Measurements from ENCODE around the gene PIP5K1C.
A peak's percentile ranks its signal among the peaks of the same experiment; 100 is the strongest.

The PIP5K1C gene

DNA sequence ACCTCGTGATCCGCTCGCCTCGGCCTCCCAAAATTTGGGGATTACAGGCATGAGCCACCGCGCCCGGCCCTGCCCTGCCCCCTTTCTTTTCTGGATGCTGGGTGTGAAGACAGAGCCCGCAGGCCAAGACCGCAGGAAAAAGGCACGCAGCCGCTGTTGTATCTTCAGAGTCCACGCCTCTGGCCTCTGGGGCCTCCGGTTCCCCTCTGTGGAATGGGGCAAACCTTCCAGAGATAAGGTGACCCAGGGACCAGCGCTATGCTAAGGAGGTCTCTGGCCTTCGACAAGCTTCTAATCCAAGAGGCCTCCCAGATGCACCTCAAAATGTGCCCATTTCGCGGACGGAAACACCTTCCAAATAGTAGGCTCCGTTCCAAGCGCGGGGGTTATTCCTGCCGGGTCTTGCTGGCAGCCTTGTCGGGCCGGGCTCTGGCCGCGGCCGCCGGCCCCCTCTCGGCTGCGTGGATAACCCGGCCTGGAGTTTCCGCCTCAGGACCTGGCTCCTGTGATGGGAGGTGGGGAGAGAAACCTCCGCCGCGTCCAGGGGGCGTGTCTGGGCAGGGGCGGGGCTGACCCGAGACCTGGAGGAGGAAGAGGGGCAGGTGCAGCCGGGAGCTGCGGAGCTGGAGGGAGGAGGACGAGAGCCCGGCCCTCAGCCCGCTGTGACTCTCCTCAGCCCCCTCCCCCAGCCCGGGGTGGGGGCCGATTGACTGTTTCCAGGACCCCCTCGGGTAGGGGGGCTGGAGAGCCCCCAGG, 21.0 kb upstream of the PIP5K1C start:
- DNase-seq: peak; percentile 83

DNA sequence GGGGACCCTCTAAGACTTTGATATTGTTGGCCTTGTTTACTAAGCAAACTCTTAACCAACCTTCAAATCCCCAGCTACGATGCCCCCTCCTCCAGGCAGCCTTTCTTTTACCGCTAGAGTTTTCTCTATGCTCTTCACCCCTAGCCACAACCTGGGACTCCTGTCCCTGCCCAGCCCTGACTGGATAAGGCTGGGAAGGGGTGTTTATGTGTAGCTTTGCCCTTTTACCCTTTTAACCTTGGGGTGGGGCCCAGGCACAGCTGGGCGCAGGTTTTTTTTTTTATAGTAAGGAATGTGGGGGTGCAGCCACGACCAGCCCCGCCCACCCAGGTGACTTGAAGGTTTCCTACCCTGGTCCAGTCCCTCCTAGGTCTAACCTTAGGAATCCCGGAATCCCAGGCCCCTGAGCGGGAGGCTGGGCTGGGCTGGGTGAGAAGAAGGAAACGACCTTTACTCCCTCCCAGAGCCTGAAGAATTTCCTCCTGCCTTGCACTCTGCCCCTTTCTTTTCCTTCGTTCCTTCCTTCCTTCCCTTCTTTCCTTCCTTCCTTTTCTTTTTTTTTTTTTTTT, 20.2 kb upstream of the PIP5K1C start:
- no peak for DNase-seq

DNA sequence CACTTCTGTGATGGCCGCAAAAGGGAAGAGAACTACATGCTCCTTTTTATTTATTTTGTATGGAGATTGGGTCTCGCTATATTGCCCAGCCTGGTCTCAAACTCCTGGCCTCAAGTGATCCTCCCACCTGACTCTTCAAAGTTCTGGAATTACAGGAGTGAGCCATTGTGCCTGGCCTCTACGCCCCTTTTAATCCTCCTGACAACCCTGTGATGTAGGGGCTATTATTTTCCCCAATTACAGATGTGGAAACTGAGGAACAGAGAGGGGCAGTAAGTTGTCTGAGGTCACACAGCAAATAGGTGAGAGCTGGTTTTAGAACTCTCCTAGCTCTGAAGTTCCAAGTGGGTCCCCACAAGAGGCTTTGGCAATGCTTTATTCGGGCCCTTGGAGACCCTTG, 19.6 kb upstream of the PIP5K1C start:
- DNase-seq: no peak

DNA sequence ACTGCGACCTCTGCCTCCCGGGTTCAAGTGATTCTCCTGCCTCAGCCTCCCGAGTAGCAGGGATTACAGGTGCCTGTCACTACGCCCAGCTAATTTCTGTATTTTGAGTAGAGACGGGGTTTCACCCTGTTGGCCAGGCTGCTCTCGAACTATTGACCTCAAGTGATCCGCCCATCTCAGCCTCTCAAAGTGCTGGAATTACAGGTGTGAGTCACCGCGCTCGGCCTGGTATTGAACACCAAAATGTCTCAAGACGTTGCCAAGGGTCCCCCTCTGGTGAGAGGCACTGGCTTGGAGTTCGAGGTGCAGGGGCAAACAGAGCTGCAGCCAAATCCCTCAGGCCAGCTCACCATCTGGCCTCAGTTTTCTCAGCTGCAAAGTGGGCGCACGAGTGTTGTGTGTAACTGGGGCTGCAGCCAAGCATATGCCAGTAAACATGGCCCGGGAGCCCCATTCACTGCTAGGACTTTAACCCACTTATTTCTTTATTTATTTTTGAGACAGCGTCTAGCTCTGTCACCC, 15.9 kb upstream of the PIP5K1C start:
- DNase-seq: no peak

DNA sequence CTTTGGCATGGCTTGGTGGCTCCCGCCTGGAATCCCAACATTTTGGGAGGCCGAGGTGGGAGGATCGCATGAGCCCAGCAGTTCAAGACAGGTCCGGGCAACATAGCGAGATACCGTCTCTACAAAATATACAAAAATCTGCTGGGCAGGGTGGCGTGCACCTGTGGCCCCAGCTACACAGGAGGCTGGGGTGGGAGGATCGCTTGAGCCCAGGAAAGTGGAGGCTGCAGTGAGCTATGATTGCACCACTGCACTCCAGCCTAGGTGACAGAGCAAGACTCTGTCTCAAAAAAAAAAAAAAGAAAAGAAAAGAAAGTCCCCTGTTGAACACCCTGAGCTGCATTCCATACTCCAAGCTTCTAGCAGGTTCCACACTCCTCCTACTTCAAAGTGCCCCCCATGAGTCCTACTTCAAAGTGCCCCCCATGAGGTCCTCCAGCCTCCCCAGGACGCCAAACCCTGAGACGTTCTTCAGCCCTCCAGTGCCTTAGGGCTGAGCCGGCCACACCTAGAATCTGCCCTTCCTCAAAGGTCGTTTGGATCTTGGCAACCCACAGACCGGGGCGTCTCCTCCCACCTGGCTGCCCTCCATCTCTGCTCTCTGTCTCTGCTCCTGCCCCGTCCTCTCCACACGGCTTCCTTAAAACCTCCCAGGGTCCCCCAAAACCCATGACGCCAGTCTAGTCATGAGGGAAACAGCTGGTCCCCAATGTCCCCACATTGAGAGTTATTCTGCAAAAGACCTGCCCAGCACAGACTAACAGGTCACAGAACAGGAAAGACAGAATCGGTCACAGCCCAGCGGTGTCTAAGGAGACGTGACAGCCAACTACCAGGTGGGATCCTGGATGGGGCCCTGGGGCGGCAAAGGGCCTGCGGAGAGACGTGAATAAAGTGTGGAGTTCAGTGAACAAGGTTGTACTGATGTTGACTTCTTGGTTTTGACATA, 12.7 kb upstream of the PIP5K1C start:
- no peak for DNase-seq

DNA sequence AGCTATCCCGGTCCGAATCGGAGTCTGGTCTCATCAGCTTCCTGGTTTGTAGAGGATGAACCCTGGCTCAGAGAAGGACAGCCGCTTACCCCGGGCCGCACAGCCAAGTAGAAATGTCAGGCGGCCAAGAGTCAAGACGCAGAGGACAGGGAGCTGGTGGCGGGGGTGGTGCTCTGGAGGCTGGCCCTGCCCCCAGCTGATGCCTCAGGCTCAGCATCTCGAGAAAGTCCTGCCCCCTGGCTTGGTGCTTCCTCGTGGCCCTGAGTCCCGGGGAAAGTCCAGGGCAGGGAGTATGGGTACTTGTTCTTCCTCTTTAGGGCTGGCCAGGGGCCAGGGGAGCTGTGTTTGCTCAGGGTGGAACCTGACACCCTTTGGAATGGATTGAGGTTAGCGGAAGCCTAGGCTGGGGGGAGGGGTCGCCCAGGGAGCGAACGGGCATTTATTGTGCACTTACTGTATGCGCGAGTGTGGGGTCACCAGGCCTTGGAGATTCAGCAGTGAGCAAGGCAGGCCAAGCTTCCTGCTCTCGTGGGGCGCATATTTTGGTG, 10.1 kb upstream of the PIP5K1C start:
- DNase-seq: peak; percentile 67

DNA sequence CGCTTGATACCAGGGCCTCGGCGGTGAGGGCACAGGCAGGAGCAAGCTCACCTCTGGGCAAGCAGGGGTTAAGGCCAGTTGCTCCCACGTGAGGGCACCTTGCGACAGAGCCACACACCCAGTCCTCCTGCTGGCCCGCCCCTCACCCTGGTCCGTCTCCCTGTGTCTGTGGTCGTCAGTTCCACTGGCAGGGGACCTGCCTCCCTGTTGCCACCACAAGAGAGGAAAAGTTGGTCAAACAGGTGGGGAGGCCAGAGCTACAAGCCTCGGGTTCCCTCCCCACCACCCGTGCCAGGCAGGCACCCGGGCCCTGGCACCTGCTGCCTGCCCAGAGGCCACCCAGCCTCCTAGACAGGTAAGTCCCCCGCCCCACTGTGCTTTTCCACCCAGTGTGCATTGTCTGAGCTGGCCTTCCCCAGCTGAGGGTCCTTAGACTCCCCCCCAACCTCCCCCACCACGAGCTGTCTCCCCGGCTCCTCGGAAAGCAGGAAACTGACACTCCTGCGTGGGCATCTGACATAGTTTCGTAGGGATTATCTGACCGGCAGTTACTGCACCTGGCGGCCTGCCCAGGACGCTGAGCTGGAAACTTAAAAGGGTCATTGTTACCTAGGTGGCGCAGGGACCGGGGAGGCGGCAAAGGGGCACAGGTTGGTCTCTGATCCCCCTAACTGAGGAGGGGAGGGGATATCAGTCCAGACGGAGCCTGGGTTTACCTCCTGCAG, 8.1 kb upstream of the PIP5K1C start, which contains the start of gene TJP3:
TJP3 (plus strand) TSS at position 178 of the 725 bp plus-strand sequence. CDS start 20,049 bp downstream, outside the sequence.
- DNase-seq: peak; percentile 41

DNA sequence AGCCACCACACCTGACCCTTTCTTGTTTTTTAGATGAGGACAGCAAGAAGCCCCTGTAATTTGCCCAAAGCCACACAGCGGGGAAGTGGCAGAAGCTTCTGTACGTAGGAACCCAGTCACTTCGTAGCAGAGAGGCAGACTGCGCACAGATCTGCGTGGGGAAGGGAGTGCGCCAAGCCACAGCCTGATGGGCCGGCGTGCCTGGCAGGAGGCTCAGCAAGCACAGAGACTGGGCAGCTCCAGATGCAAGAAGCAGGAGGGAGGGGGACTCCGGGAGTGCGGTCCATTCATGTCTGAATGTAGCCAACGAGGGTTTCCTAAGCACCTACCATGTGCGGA, 7.6 kb upstream of the PIP5K1C start:
- no peak for DNase-seq

DNA sequence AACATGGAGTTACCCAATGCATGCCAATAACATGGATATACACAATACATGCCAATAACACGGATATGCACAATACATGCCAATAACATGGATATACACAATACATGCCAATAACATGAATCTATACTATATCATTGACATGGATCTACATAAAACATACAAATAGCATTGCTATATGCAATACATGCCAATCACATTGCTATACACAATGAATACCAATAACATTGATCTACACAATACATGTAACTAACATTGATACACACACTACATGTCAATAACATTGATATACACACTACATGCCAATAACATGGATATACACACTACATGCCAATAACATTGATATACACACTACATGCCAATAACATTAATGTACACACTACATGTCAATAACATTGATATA, 932 bp upstream of the PIP5K1C start:
- DNase-seq: no peak

DNA sequence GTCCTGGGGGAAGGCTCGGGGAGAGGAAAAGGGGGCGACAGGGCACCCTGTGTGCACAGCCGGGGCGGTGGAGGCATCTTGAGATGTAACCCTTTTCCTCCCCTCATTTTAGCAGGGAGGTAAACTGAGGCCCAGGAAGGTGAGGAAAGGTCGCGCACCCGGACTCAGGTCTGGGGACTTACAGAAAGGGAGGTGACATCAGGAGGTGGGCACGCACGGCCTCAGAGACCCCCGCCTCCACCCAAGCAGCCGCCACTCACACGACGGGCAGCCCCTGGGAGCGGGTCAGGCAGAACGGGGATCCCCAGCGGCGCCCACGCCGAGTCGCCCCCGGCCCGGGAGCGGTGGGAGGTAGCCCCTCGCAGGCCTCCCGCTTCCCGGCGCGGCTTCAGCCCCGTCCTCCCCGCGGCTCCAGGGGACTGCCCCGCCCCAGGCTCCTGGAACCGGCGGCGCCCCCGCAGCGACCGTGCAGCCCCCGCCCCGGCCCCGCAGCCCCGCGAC, 477 bp downstream of the PIP5K1C start:
- DNase-seq: no peak

DNA sequence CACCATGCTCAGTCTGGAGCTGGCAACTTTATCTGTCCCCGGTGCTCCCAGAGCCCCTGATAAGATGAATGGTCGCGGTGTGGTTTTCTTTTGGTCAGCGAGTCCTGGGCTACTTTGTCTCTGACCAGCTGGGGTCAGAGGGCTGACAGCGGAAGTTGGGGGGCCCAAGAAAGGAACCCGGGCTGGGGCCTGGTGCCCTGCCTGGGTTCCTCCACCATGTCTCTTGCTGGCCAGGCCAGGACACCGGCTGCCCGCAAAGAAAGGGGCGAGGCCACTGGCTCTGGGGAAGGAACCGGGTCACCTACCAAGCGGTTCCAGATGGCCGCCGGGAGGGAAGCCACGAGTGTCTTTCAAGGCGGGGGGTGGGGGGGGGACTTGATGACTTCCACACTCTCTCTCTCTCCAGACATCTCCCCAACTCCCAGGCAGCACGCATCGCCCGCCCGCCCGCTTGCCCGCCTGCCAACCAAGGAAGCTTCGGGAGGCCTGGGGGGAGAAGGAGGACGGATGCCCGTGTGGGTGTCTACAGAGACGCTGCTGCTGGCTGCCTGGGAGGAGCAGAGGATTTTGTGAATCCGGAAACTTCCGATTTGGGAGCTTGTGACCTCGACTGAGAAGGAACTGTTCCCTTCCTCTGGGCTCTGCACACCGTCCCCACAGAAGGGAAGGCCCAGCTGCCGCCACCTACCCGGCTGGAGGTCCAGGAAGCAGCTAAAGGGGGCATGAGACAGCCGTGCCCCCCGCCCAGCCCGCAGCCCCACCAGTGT, 1.1 kb downstream of the PIP5K1C start:
- DNase-seq: no peak

DNA sequence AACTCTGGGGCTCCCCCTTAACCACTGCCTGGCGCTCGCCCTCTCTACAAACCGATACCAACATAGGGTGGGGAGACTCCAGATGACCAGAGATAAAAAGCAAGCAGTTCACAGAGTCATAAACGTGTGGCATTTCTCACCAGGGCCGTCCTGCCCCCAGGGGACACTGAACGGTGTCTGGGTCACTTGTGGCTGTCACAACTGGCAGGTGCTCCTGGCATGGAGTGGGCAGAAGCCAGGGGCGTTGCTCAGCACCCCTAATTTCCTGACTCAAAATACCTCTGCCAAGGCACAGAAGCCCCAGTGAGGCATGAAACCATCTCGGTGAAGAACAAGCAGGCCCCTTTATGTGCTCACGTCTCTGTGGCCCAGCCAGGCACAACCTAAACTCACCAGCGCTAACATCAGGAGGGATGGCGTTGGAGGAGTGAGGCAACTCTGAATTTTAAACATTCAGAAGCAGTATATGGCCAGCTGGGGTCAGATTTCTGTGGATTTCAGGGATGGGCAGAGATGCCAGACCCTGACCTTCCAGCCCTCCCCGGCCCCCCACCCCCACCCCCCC, 1.8 kb downstream of the PIP5K1C start:
- DNase-seq: no peak

DNA sequence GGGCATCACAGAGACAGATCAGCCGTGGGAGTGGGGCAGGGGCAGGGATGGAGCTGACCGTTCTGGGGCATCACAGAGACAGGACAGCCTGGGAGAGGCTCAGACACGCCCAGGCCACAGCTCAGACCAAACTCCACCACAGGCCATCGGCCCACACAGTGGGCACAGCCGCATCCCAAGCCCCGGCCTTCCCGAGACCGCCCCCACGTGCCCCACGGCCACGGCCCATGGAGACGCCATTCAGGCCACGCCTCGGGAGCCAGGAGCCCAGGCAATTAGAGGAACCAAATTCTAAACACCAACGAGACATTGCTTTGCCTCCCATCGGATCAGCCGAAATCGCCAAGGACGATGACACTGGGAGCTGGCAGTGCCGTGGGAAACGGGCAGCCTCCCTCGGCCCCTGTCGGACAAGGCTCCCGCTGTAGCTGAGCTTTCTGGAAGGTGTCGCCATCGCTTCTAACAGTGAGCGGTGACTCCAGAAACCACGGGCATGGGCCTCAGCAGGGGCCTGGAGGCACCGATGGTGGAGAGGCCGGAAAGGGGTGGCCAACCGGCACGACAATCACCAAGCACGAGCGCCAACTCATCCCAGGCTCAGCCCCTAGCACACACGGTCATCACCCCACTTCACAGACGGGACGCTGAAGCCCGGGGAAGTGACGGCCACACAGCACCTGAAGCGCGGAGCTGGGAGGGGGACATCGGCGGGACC, 2.4 kb downstream of the PIP5K1C start:
- no peak for DNase-seq

DNA sequence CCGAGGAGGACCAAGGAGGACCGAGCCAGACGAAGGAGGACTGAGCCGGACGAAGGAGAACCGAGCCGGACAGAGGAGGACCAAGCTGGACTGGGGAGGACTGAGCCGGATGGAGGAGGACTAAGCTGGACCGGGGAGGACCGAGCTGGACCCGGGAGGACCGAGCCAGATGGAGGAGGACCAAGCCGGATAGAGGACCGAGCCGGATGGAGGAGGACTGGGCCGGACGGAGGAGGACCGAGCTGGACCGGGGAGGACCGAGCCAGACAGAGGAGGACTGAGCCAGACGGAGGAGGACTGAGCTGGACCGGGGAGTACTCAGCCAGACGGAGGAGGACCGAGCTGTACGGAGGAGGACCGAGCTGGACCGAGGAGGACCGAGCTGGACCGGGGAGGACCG, 3.2 kb downstream of the PIP5K1C start:
- no peak for DNase-seq

DNA sequence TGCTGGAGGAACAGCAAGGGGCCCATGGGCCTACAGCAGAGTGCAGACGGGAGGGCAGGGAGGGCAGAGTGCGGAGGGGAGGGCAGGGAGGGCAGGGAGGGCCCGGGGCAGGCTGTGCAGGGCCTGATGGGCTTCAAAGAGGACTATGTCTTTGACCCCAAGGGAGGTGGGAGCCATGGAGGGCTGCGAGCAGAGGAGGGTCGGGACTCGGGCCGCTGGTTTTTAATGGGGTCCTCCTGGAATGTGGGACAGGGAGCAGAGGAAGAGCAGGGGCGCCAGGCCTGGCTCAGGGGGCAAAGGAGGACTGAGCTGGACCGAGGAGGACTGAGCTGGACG, 3.6 kb downstream of the PIP5K1C start:
- DNase-seq: no peak

DNA sequence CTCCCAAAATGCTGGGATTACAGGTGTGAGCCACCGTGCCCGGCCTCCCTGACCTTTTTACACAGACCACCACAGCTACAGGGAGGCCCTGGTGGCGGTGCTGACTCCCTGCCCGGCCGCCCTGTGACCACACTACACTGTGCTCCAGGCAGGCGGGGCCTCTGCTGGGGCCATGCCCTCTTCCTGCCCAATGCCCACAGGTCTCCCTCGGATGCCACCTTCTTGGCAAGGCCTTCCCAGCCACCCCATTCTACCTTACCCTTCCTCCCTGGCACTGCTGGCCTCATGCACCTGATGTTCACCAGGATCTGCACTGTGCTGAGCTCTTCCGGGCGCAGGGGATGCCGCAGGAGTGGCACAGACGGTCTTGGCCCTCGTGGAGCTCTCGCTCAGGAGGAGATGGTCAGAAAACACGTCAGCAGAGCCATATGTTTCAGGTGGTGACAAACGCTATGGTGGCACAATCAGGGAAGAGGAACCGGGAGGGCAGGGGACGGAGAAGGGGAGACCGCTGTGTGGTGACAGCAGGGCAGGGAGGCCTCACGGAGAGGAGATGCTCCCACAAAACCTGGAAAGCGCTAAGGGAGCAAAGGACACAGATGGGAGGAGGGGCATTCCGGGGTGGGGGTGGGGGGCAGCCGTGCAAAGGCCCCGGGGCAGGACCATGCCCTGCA, 4.1 kb downstream of the PIP5K1C start:
- DNase-seq: no peak

DNA sequence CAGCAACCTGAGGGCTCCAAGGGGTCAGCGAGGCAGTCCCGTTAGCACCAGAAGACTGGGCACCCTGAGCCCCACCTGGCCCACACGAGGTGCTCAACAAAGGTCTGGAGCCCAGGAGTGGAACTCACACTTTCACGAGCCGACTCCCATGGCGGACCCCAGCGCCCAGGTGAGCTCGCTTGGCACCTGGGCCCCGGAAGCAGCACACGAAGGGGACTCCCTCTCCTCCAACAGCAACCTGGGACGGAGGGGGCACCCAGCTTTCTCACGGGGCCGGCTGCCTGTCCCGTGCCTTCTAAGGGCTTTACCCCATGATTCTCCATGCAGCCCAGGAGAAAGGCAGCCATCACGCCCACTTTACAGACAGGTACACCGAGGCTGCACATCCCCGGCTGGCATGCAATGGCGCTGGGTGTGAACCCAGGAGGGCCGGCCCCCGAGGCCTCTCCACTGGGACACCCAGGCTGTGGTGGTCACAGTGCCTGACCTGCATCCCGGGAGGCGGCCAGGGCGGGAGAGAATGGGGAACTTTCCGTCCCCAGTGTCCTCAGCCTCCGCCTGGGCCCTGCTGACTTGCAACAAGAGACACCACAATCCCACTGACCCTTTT, 5.0 kb downstream of the PIP5K1C start:
- no peak for DNase-seq

DNA sequence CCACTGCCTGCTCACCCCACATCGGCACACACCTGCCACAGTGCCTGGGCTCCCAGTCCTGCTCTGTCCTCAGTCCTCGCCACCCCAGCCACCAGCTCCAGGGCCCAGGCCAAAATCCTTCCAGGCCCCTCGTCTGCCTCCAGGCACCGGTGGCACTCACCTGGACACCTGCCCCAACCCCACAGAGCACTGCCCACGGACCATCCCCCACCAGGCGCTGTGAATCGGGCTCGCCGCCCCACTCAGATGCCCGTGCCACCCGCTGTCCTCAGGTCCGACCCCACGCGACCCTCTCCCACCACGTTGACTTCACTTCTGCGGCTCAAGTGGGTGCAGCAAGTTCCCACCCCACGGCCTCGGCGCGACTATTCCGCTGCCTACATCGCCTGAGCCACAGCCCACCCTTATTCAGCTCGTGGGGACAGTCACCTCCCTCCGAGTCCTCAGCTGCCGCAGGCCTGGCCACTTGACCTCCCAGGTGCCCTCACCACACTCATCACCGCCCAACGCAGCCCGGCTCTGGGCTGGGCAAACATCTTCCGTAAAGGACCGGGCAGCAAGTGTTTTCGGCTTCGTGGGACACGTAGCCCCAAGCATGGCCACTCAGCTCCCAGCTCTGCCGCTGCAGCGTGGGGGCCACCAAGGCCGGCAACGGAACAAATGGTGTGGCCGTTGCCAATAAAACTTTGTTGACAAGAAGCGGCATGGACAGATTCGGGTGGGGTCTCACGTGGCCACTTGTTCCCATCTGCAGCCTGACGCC, 5.7 kb downstream of the PIP5K1C start:
- DNase-seq: no peak

Data from NCI-H226 (cell line).